GM18517 (cell line): ENCODE data around the gene PPP1R14C.

Source experiments
- ATAC-seq: cut with Tn5 transposase; IDR thresholded peaks from one replicate; pipeline ENCODE4 v1.9.1; 2021; ENCODE audit warnings: mild to moderate bottlenecking, moderate library complexity; ENCODE audit not compliant: unreplicated experiment

The PPP1R14C gene

DNA sequence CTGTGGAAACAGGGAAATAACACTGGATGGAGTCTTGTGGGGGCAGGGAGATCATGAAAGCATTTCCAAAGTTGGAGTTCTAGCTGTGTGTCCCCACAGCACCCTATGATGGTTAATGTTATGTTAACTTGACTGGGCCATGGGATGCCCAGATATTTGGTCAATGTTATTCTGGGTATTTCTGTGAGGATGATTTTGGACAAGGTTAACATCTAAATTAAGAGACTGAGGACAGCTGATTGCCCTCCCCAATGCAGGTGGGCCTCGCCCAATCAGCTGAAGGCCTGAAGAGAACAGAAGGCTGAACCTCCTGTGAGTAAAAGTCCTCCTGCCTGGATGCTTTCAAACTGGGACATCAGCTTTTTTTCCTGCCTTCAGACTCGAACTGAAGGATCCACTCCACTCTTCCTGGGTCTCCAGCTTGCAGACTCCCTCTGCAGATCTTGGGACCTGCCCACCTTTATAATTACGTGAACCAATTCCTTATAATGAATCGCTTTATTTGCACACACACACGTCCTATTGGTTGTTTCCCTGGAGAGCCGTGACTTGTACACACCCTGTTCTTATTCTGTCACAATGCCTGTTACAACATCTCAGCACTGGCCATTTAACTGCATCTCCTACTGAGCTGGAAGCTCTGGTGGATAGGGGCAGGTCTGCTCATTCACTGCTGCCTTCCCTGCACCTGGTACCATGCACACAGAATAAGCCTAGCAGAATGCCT is 126.4 kb downstream of the PPP1R14C start:
- ATAC-seq: no peak

- ATAC-seq: no peak
Observed at GRCh38 chr6:150269857-150270223, 127.0 kb downstream of the PPP1R14C start.

GRCh38 chr6:150270330-150271052 is 127.6 kb downstream of the PPP1R14C start:
- ATAC-seq: no peak

DNA sequence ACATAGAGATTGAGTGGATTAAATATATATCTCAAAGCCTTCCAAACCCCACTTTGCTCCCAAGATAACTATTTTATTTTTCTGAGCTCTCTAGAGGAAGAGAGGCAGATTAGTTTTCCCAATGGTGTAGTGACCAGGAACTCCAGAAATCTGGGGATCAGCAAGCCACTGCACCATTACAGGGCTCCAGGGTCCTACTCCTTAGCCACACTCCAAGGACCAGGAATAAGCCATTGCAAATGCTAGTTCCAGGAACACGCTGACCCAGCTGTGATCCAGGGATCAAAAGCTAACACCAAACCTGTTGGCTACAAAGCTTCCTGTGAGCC is 128.3 kb downstream of the PPP1R14C start:
- ATAC-seq: no peak

- no peak for ATAC-seq
Observed at GRCh38 chr6:150271501-150272263, 128.8 kb downstream of the PPP1R14C start.

DNA sequence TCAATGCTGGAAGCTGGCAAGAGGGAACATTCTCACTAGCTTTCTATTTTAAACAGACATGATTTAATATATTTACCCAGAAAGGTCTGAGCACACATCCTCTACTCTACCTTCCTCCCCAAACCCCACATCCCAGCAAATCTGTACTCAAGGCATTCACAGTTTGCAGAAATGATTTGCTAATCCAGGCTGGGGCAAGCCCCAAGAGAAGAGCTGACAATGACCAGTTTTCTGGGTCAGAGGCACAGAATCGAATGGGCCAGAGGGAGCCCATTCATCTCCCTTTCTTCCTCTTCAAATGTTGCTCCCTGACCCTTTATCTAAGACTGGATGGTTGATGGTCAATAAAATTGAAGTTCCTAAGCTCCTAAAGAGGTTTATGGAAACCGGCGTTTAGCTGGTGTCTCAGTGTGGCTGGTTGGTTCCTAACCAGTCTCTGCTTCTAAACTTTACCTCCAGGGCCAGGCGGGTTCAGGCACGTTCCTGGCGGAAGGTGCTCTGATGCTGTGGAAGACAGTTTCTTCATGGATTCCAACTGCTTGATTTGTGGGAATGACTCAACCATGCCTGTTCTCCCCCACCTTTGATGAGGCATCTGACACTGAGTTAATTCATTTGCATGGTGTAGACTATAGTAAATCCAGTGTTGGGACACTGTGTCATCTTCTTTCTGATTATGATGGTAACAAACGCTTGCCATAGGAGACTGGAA is 129.6 kb downstream of the PPP1R14C start:
- ATAC-seq: no peak

DNA sequence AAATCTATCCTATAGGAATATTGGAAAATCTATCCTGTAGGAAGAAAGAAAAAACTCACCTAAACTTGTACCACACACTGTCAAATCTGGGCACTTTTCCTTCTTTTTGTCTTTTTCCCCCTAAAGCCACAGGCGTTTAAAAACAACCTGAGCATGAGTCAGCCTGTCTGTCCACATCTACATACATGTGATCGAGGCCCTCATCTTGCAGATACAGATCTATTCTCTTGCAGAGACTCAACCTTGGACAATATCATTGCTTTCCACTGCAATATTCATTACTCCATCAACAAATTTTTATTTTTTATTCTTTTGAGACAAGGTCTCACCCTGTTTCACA is 130.1 kb downstream of the PPP1R14C start:
- no peak for ATAC-seq

GRCh38 chr6:150273457-150274309 is 130.8 kb downstream of the PPP1R14C start:
- no peak for ATAC-seq

GRCh38 chr6:150275489-150275888 is 132.6 kb downstream of the PPP1R14C start:
- no peak for ATAC-seq

GRCh38 chr6:150276168-150276936 is 133.5 kb downstream of the PPP1R14C start:
- ATAC-seq: no peak

- no peak for ATAC-seq
Observed at GRCh38 chr6:150276937-150277742, 134.3 kb downstream of the PPP1R14C start.

- ATAC-seq: no peak
Observed at GRCh38 chr6:150279533-150279932, 136.7 kb downstream of the PPP1R14C start.

DNA sequence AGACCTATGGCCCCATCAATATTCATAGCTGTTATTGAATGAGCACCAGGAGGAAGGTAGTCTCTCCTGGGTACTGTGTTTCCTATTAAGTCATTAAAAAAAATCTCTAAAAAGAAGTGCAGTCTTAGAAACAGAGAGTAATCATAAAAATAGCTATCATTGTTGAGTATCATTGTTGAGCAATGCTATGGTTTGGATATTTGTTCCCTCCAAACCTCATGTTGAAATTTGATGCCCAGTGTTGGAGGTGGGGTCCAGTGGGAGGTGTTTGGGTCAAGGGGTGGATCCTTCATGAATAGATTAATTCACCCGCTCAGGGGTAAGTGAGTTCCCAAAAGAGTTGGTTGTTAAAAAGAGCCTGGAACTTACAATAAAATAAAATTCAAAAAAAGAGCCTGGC is 137.9 kb downstream of the PPP1R14C start:
- ATAC-seq: no peak

GRCh38 chr6:150281767-150282166 is 138.9 kb downstream of the PPP1R14C start:
- no peak for ATAC-seq

DNA sequence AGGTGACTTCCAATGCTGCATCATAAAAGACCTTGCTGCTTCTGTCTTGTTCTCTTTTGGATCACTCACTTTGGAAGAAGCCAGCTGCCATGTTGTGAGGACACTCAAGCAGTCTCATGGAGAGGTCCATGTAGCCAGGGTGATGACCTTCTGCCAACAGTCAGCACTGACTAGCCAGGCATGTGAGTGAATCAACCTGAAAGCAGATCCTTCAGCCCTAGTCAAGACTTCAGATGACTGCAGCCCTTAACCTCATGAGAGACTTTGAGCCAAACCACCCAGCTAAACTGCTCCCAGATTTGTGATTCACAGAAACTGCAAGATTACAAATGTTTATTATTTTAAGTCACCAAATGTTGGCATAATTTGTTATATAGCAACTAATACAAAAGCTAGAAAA is 140.0 kb downstream of the PPP1R14C start:
- no peak for ATAC-seq

DNA sequence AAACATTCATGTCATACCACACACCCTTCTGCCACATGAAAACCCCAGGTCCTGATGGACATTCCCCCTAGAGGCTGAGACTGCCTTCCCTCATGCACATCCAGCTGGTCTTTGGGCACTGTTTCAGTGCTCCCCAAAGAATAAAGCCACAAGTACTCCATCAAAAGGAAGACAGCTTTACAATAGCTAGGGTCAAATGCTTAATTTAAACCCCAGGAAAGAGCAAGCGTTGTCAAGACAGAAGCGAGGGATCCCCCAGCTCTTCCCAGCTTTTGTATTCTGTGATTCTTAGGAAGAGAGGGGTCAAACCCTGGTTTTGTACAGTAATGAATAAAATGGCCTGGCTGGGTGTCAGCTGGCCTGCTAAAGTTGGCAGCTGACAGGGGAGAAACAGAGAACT is 143.6 kb downstream of the PPP1R14C start:
- no peak for ATAC-seq

DNA sequence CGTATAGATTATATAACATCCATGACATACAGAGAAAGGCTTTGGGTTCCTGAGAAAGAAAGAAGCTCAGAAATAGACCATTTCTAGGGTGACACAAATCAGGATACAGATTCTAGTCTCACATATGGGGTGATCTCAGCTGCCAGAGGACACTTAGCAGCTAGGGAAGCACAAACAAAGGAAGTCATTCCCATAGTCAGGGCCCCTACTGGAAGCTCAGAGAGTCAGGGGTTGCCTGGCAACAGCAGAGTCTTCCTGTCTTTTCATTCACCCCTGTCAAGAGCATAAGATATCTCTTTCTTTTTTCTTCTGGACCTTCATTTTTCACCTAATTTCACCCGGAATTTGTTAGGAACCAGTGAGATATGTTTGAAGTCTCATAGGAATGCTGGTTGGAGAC is 144.1 kb downstream of the PPP1R14C start:
- ATAC-seq: no peak

- no peak for ATAC-seq
Observed at GRCh38 chr6:150288456-150288855, 145.6 kb downstream of the PPP1R14C start.
